Keratinocyte (primary cell): Measurements from ENCODE around the gene LEAP2.

Experiments used
- EZH2 ChIP-seq: IDR thresholded peaks from one replicate; pipeline ENCODE4 v1.6.1; 2012; ENCODE audit warnings: inconsistent platforms, mild to moderate bottlenecking, low read length, moderate library complexity
- TF ChIP-seq, protein P1 (sequence below), 3 experiments: IDR thresholded peaks in 1 of 3; conservative IDR thresholded peaks in 1 of 3; optimal IDR thresholded peaks in 1 of 3; 2 replicates in 2 of 3; 3 replicates in 1 of 3; pipeline versions ENCODE3 to v1.5.1; 2011; ENCODE audit warnings: low read length in 3 of 3, mild to moderate bottlenecking in 3 of 3, moderate library complexity in 2 of 3, control low read depth in 1 of 3, inconsistent platforms in 1 of 3; ENCODE audit not compliant: insufficient read depth in 2 of 3; ENCODE audit errors: extremely low read depth in 1 of 3

- TF ChIP-seq, protein P1, sequence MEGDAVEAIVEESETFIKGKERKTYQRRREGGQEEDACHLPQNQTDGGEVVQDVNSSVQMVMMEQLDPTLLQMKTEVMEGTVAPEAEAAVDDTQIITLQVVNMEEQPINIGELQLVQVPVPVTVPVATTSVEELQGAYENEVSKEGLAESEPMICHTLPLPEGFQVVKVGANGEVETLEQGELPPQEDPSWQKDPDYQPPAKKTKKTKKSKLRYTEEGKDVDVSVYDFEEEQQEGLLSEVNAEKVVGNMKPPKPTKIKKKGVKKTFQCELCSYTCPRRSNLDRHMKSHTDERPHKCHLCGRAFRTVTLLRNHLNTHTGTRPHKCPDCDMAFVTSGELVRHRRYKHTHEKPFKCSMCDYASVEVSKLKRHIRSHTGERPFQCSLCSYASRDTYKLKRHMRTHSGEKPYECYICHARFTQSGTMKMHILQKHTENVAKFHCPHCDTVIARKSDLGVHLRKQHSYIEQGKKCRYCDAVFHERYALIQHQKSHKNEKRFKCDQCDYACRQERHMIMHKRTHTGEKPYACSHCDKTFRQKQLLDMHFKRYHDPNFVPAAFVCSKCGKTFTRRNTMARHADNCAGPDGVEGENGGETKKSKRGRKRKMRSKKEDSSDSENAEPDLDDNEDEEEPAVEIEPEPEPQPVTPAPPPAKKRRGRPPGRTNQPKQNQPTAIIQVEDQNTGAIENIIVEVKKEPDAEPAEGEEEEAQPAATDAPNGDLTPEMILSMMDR (optimal IDR thresholded peaks at IDR 0.05 in 1 of 3, IDR thresholded peaks at IDR 0.05 in 1 of 3, conservative IDR thresholded peaks at IDR 0.05 in 1 of 3; ENCODE audit: extremely low read depth in 1 of 3, insufficient read depth in 2 of 3, low read length in 3 of 3): no peak
- no peak for TF ChIP-seq EZH2
Observed at GRCh38 chr5:132832612-132833011, 40.9 kb upstream of the LEAP2 start.
